GM19240 (cell line): ENCODE results near the gene TGFBR2.
A peak's percentile ranks its signal among the peaks of the same experiment; 100 is the strongest.

Source experiments
- DNase-seq: peaks from one replicate; pipeline ENCODE4 v3.0.0; 2011; ENCODE audit warnings: low spot score; ENCODE audit not compliant: insufficient read length

The TGFBR2 gene

DNA sequence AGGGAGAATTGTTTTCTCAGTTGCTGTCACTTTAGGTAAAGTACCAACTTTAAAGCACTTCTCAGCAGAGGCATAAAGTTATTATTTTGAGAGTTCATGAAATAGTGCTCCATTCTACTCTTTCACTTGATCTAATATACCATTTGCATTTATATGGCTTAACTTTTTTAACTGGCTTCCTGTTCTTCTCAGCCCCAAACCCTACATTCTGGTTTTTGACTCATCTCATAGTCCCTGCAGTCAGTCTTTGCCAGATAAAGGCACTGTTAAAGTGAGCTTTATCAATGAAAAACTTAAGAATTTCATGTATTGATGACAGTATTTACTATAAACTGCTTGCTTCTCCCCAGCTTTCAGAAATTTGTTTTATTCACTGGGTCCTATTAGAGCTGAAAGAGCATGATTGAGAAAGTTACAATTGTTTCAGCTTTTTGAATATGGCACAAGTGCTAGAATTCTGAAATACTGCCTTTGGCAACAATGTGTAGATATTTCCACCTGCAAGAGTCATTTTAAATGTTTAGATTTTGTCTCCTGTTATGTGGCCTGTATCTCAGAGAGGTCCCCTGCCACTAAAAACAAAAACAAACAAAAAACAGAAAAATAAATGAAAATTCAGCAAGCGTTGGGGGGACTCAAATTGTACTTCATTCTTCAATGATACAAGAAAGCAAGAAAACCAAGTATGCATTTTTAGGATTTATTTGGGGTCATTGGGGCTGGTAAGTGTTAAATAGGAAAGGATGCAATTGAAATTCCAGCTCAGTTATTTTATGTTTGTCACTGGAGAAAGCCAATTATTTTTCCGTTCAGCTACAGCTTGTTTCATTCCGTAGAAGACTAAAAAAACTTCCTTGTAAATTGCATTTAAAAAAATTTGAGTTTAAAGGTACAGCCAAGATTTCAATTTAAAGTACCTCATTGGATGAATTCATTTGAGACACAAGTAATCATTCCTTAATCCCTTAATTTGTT is 28.6 kb downstream of the TGFBR2 start:
- no peak for DNase-seq

DNA sequence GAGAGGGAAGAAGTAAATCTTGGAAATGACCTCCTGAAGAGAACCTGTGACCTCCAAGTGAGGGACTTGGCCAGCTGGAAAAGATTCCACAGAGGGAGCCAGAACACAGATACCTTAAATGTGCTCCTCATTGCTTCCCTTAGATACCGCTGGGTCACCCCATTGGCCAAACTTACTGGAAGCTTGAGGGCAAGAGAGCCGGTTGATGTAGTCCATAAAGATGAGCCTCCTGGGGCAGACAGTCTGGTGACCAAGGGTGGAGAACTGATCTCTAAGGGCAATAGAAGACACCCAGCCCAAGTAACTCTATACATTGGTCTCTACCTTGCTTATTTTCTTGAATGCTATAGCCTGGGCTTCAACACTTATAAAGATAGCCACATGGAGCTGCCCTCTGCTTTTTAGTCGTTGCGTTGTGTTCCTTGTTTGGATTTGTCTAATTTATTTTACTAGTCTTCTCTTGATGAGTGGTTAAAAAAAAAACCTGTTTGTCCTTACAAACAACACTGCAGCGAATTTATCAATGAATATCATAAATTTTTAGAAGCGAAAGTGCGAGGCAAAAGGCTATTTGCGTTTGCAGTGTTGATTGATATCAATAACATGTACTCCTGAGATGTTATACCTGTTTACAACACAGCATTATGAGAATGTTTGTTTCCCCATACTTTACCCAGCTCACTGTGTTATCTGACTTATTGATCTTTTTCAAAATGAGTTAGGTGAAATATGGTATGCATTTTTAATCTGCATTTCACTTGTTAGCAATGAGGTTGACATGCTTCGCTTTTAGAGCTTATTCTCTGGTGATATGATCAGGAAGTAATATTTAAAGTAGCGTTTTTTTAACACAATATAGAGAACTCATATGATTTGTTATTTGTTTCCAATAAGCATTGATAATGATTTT is 31.2 kb downstream of the TGFBR2 start:
- no peak for DNase-seq

DNA sequence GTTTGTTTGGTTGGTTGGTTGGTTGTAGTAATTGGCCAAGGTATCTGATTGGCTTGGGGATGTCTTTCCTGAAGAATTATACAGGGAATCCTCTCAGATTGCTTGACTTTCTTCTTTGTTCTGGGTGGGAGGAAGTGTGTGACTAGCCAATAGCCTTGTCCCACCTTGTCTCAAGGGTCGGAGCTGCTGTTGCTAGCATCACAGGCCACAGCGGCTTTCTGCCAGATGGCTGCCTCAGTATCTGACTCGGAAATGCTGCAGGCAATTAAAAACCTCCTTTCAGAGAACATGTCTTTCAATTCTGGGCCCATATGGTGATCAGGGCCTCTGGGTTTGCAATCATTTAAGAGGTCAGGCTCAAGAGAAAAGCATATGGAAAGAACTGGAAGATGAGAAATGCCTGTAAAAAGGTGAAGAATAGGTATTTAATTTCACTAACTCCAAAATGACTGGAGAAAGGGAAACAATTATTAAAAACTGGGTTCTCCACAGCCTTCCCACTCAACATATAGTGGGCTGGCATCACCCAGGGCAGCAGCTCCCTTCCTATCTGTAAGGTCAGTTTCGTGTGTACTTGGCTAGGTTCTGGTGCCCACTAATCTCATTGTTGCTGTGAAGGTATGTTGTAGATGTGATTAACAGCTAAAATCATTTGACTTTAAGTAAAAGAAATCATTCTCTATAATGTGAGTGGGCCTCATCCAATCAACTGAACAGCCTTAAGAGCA is 32.4 kb downstream of the TGFBR2 start:
- no peak for DNase-seq

DNA sequence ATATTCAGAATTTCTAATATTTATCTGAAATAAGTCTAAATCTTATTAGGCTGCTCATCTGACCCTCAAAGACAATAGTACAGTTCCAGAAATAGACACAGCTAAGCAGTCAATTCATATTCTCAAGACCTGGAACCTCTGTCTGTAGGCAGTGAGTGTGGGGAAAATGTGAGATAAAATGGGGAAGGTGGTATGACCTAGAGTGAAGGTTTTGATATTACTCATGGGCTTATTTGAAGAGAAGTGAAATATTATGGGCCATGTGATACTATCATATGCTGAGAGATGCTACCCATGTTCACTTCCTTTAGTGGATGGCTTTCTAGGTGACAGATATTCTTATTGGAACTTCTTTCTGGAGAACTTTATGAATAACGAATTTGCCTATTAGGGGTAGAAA is 33.5 kb downstream of the TGFBR2 start:
- DNase-seq: no peak

DNA sequence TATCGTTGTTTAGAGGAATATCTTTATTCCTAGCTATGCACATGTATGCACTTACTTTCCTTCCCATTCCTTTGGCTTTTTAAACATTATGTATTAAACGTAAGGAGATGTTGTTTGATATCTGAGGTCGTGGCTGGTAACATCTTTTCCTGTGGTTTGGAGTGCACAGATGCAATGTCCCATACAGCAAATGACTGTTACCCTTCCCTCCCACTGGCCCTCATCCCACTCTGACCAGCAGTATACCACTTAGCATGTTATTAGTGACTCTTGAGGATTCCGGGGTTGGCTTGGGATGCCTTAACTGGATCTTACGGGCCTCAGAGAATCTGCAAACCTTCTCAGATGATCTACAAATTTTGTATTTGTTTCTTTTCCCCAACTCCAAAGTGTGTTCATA is 34.5 kb downstream of the TGFBR2 start:
- DNase-seq: no peak

DNA sequence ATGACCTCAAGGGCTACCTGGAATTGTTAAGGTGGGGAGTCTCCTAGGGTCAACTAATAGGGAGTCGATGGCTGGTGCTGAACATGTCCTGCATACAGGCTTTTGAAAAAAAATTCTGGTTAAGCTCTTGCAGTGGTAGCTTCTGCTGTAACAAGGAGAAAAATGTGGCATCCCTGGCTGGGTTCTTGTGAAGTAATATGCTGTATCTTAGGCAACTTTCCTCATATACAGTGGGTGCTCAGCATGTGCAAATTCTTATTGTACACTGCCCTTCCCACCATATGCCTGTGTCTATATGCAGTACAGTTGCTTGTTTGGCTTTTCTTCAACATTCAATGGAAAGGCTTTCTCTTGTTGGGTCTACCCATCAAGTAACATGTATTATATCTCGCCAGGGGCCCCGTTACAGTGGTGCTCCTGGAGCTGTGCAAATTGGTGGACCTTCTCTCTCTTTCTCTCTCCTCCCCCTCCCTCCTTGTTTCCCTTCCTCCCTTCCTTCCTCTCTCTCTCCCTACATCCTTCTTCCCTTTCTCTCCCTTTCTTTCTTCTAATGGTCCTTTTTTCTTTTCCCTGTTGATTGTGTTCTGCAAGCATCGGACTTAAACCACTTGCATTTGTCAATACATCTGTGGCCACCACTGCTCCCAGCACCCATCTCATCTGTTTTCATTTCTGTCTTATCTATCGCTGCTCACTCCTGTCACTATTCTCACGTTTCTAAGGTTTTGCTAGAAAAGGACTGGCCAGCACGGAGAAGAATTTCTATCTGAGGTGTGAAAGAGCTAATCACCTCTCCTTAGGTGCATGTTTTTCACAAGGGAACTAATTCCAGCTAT is 35.2 kb downstream of the TGFBR2 start:
- no peak for DNase-seq

DNA sequence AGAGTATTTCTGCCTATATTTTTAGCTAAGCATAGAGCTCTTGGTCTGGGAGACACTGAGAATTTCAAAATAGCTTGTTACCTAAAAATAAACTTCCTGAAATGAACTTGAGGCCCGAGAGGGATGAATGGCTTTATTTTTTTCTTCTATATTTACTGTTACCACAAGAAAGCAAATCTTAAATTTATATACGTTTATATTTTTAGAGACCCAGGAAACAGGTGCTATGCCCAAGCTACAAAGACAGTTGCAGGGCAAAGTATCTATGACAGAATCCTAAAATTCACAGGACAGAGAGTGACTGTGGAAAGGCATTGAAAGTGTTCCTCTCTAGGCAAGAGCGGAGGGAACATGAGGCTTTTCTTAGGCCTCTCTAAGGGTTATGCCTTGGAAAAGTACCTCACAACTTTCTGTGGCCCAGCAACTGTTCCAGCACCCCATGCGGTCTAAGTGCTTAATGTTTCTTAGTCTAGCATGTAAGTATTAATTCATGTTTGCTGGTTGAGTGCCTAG is 36.5 kb downstream of the TGFBR2 start:
- DNase-seq: no peak

DNA sequence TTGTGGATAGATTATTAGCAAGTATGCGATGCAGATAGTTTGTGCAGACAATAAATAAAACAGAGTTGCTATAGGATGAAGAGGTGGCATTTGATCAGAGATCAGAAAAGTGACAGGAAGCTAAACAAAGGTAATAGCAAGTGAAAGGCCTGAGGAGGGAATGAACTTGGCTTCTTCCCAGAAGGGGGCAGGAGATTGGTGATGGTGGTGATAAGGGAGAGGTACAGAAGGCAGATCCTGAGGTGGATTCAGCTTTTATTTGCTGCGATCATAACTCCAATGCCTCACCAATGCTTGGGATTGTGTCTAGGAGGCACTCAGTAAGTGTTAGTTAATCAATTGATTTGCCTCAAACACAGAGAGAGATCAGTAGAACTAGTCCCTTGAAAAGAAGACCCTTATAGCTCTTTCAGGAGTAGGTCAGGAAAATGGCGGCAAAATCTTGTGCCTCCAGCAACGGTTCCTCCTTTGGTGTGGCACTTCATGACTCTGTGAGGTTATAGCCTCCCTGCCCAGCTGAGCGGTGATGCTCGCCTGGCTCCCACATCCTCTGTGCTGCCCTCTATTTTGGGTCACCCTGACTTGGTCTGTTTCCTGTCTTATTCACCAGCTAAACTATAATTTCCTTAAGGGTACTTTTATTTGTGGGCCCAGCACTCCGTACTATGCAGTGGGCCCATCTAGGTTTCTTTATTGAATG is 37.5 kb downstream of the TGFBR2 start:
- no peak for DNase-seq

DNA sequence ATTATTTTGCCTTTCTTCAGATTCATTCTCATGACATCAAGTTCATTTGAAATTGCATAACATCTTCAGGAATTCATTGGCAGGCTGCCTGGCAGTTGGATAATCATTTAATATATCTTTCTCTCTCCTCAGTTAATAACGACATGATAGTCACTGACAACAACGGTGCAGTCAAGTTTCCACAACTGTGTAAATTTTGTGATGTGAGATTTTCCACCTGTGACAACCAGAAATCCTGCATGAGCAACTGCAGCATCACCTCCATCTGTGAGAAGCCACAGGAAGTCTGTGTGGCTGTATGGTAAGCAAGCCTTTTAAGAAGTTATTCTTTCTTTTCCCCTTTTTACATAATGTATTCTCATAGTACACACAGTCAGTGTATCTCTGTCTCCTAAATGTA is 38.2 kb downstream of the TGFBR2 start:
- no peak for DNase-seq

DNA sequence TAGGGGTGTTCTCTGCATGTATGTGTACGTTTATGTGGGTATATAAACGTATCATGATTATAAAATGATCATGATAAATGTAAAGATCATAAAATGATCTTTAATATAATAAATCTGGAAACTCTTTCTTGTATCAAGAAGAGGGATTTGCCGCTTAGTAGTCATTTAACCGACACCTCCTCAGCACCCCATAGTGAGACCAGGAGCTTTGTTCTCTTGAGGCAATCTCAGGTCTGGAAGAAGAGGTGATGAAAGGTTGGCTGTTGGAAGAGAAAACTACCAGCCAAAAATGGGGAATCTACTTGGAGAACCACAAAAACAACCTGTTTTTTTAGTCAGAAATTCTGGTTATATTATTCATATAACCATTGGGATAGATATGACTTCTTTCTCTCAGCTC is 38.7 kb downstream of the TGFBR2 start:
- no peak for DNase-seq

DNA sequence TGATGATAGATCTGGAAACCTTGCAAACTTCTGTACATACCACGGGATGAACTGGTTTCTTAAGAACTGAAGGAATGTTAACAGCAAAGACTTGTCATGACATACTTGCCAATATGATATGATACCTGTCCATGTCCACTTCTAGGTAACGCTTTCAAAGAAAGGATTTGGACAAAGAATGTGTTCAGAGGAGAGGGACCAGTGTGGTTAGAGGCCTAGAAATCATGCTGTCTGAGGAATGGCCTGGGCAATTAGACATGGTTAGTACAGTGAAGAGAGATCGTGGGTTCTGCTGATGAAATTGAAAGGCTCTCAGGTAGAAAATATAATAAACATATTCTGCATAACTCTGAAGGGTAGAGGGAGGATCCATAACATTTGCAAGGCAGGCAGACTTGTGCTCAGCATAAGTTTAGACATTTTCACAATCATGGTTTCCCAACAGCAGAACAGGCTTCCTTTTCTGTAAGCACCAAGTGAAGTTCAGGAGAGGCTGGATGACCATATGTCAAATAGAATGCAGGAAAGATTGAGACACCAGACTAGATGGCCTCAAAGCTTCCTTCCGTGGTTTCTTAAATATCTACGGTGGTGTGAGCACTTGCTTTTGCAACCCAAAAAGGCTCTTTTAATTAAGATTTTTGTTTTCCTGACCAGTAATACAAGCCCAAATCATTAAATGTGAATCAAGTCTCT is 39.9 kb downstream of the TGFBR2 start:
- no peak for DNase-seq

DNA sequence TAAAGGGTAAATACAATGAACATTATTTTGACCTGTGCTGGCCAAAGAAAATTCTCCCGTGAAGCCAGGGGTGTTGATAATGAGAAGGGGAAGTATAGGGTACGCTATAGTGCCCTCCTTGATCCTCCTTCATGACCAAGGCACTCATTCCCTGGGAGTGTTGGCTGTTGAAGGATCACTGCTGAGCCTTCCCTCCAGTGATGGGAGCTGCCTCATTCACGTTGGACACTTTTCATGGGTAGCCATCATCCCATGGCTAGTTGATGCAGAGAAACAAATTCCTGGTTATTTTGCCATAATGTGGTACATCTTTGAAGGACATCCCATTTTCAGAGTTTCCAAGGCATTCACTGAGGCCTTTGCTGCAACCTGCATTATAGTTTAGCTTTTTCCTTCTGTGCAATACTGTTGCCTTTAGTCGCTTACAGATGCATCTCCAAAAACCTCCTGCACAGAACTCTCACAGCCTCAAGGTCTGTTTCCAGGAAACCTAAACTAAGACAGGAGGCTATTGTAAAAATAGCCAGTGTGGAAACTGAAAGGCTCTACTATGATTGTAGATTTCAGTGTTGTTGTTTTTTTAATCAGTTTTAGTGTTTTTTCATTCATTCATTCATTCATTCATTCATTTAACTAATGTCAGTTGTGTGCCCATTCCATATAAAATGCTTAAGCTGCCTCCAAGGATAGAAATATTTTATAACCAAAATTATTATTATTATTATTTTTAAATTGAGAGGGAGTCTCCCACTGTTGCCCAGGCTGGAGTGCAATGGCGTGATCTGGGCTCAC is 40.8 kb downstream of the TGFBR2 start:
- no peak for DNase-seq

DNA sequence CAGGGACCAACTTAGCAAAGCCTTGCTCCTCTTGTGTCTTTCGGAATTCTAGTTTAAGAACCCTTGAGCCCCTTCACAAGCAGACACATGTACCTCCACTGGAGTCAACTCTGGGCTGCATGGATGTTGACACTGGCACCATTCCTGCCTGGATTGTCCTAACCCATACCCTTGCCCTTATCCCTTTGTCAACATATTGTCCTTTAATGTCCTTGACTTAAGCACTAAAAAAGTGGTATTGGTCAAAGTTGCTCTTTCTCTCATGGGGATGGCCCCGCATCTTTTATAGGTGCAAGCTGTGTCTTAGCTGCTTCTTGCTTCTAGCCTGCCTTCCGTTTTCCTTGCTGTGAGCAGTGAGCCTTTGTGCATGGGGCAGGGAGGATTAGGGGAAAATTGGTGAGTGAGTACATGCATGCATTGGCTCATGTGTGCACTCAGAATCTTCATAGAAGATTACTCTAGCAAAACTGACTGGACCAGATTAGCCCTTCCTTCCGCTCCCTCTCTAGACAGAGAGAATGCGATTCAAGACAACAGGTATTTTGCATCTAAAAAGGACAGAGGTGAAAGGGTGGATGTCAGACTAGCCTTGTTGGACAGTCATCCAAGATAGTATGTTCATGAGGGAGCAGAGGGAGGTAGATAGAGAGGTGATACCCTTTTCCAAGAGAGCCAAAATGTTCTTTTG is 42.4 kb downstream of the TGFBR2 start:
- no peak for DNase-seq

DNA sequence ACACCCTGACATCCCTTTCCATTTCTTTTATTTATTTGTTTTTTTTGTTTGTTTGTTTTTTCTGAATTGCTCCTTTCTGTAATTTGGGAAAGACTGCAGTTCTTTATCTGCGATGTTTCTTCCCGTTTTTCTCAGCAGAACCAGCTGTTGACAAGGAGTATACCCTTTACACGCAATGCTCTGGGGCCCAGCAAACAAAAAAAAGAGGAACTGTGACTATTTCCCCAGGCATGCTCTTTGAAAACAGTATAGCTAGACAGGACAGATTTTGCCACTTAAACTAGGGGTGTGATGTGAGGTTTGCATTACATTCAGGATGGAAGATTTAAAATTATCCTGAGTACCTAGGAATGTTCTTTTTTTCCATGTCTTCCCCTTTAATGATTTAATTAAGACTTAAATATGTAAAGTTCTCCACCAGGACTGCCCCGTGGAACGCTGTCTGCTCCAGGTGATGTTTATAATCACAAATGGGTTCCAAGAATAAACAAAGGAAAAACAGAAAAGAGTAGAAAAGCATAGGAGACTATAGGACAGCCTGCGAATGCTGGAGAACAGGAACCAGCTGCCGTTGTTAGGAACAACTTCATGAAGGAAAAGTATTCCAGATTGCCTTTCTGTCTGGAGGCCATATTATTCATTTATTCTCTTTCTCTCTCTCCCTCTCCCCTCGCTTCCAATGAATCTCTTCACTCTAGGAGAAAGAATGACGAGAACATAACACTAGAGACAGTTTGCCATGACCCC is 43.3 kb downstream of the TGFBR2 start:
- DNase-seq: peak; percentile 8

DNA sequence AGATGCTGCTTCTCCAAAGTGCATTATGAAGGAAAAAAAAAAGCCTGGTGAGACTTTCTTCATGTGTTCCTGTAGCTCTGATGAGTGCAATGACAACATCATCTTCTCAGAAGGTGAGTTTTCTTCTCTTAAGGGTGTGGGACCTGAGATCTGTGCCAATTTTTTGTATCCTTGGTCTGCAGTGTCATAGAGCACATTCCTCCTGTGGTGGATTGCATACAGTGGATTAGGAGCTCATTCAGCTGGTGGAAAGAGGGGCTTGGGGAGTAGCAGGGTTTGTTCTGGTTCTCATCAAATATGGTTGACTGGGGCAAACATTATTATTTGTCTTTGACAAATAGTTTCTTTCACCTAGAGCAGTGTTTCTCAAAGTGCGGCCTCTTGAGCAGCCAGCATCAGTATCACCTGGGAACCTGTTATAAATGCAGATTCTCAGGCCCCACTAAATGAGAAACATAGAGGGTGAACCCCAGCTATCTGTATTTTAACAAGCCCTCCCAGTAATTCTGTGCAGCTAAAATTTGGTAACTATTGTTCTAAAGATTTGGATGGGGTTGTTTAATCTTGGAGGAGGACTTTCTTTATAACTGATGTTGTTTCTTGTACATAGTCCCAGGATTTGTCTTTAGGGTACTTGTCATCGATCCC is 44.1 kb downstream of the TGFBR2 start:
- DNase-seq: no peak

DNA sequence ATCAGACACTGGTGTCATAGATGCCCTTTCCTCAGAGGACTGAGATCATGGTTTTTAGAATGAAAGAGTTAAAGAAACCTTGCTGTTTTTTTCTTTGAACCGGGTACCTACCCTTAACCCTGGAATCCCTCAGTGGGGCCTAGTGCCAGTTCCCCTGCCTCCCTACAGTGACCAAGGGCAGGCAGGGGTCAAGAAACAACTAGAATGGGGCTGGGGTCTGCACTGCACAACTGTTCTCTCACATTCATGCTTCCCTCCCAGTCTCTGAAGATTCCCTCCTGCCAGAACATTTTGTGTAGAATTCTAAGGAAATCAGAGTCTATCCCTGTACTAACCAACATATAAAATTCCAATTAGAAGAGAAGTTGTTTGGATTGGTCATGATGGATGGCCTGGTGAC is 47.9 kb downstream of the TGFBR2 start:
- no peak for DNase-seq
